GM18519 (cell line): ENCODE results near the gene AASDH.

Experiments
- ATAC-seq: cut with Tn5 transposase; IDR thresholded peaks from one replicate; pipeline ENCODE4 v1.9.1; 2021; ENCODE audit warnings: mild to moderate bottlenecking, moderate library complexity; ENCODE audit not compliant: unreplicated experiment, low FRiP score

Gene AASDH

GRCh38 chr4:56316011-56316650, 71.2 kb downstream of the AASDH start:
- ATAC-seq = no peak

- no peak for ATAC-seq
Observed at GRCh38 chr4:56315543-56315942, 71.7 kb downstream of the AASDH start.

GRCh38 chr4:56315041-56315440, 72.2 kb downstream of the AASDH start:
- no peak for ATAC-seq

GRCh38 chr4:56314207-56314915, 72.9 kb downstream of the AASDH start:
- no peak for ATAC-seq

- no peak for ATAC-seq
Observed at GRCh38 chr4:56313132-56313531, 74.2 kb downstream of the AASDH start.

- no peak for ATAC-seq
Observed at GRCh38 chr4:56311299-56311975, 75.9 kb downstream of the AASDH start.

GRCh38 chr4:56310401-56311125, 76.7 kb downstream of the AASDH start:
- no peak for ATAC-seq

- no peak for ATAC-seq
Observed at GRCh38 chr4:56308384-56308783, 78.9 kb downstream of the AASDH start.

GRCh38 chr4:56307423-56307822, 79.9 kb downstream of the AASDH start:
- ATAC-seq = no peak

GRCh38 chr4:56305390-56305789, 81.9 kb downstream of the AASDH start:
- ATAC-seq = no peak

GRCh38 chr4:56303921-56304320, 83.4 kb downstream of the AASDH start:
- no peak for ATAC-seq

GRCh38 chr4:56302760-56303159, 84.5 kb downstream of the AASDH start:
- no peak for ATAC-seq

- no peak for ATAC-seq
Observed at GRCh38 chr4:56301997-56302496, 85.2 kb downstream of the AASDH start.

- ATAC-seq = peak; percentile 96
Observed at GRCh38 chr4:56301181-56301996, 85.9 kb downstream of the AASDH start.

GRCh38 chr4:56298236-56298635, 89.1 kb downstream of the AASDH start:
- no peak for ATAC-seq

GRCh38 chr4:56297776-56298175, 89.5 kb downstream of the AASDH start:
- no peak for ATAC-seq

- ATAC-seq = no peak
Observed at GRCh38 chr4:56296526-56296925, 90.8 kb downstream of the AASDH start.

GRCh38 chr4:56293121-56293520, 94.2 kb downstream of the AASDH start:
- ATAC-seq = no peak

- ATAC-seq = no peak
Observed at GRCh38 chr4:56289934-56290333, 97.4 kb downstream of the AASDH start.

GRCh38 chr4:56288663-56289062, 98.6 kb downstream of the AASDH start:
- ATAC-seq = no peak
